Raji (cell line): Measurements from ENCODE around the gene TBCA.

Experiments
- POLR2A ChIP-seq: IDR thresholded peaks from 2 replicates; pipeline ENCODE4 v1.6.1; 2011; ENCODE audit warnings: low read depth, low read length, control low read depth; ENCODE audit not compliant: insufficient read depth

TBCA gene

GRCh38 chr5:77777281-77777892 is 1.2 kb upstream of the TBCA start:
- no peak for TF ChIP-seq POLR2A

- TF ChIP-seq POLR2A, result no peak
Observed at GRCh38 chr5:77776554-77777206, 541 bp upstream of the TBCA start.

GRCh38 chr5:77774981-77775789 is 954 bp downstream of the TBCA start:
- no peak for TF ChIP-seq POLR2A

- no peak for TF ChIP-seq POLR2A
Observed at GRCh38 chr5:77773734-77774280, 2.3 kb downstream of the TBCA start.

GRCh38 chr5:77772729-77773128 is 3.4 kb downstream of the TBCA start:
- TF ChIP-seq POLR2A, result no peak

GRCh38 chr5:77771452-77771851 is 4.7 kb downstream of the TBCA start:
- TF ChIP-seq POLR2A, result no peak

GRCh38 chr5:77770293-77771005 is 5.7 kb downstream of the TBCA start:
- TF ChIP-seq POLR2A, result no peak

- TF ChIP-seq POLR2A, result no peak
Observed at GRCh38 chr5:77768978-77769377, 7.2 kb downstream of the TBCA start.

GRCh38 chr5:77767301-77767700 is 8.8 kb downstream of the TBCA start:
- no peak for TF ChIP-seq POLR2A

- TF ChIP-seq POLR2A, result no peak
Observed at GRCh38 chr5:77761606-77762005, 14.5 kb downstream of the TBCA start.

- no peak for TF ChIP-seq POLR2A
Observed at GRCh38 chr5:77758141-77758938, 17.8 kb downstream of the TBCA start.

GRCh38 chr5:77751328-77752023 is 24.7 kb downstream of the TBCA start:
- TF ChIP-seq POLR2A, result no peak

GRCh38 chr5:77748160-77748559 is 28.0 kb downstream of the TBCA start:
- no peak for TF ChIP-seq POLR2A

- no peak for TF ChIP-seq POLR2A
Observed at GRCh38 chr5:77744116-77744515, 32.0 kb downstream of the TBCA start.
